Measurements from ENCODE around the gene C1orf21.
"Not testable (repeated sequence)": the region's sequence is repeated elsewhere in the genome, so short reads cannot be mapped to it uniquely, and the experiment has no call there.

C1orf21 gene, protein sequence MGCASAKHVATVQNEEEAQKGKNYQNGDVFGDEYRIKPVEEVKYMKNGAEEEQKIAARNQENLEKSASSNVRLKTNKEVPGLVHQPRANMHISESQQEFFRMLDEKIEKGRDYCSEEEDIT

DNA sequence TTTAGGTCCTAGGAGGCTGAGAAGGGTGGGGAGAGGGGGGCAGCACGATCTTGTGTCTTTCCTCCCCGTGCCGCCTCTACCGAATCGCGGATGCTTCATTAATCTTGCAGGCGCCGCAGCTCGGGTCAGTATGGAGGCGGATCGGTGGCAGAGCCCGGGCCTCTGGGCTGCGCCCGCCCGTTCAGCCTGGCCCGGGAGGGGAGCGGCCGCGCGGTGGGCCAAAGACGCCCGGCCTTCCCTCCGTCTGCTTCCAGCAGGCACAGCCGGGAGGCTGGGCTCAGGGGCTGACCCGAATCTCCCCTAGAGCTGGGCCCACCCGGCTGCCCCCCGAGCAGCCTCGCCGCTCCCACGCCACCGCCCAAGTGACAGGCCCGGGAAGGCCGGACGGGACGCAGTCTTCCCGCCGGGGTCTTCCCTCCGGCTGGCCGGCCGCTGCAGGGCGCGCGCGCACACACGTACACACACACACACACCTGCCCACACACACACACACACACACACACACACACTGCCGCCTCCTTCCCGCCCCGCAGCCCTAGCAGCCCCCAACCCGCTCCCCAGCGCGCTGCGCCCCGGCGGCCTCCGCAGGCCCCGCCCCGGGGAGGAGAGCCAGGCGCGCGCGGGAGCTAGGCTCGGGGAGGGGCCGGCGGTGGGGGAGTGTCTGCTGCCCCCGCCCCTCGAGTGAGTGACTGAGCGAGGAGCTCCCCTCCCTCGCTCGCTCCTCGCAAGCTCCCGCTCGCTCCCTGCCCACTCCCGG, at the start of gene C1orf21:
Gene C1orf21 (plus strand): TSS at position 718 of the 757 bp plus-strand sequence. CDS start 90,481 bp downstream, outside the sequence.
- DNase-seq, result peak; percentile 99

GRCh38 chr1:184337865-184338264, 49.0 kb upstream of the C1orf21 start:
- not testable (repeated sequence) for DNase-seq

DNA sequence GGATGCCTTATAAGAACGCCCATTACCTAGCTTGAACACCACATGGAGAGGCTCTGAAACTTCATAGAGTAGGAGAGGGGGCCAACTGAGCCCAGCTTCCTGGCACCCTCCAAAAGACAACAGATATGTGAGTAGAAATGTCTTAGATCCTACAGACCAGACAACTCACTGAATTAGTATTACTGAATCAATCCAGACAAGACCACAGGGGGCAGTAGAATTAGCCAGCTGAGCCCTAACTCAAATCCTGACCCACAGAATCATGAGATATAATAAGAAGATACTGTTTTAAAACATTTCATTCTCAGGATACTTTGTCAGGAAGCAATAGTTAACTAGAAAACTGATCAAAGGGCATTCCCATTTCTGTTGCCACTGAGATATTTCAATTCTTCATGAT, 45.8 kb upstream of the C1orf21 start:
- no peak for DNase-seq

- DNase-seq, result no peak
Measured at GRCh38 chr1:184350573-184350972, 36.3 kb upstream of the C1orf21 start.

DNA sequence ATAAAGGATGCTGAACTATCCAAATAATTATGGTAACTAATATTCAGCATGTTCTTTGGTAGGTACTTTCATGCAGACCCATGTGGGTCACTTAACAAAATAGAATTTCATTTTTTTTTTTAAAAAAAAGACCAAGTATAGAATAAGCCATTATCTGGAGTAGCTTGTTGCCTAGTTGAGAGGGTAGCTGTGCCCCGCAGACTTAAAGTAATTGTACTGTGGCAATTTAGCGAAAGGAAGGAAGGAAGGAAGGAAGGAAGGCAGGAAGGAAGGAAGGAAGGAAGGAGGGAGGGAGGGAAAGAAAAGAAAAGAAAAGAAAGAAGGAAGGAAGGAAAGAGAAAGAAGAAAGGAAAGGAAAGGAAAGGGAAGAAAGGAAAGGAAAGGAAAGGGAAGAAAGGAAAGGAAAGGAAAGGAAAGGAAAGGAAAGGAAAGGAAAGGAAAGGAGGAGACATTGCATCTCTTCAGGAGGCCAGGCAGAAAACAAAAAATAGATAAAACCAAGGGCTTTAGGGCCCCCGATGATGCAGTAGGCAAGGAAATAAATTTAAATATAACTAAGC, 35.3 kb upstream of the C1orf21 start:
- DNase-seq, result no peak

- DNase-seq, result no peak
Measured at GRCh38 chr1:184352776-184353175, 34.1 kb upstream of the C1orf21 start.

GRCh38 chr1:184354719-184355118, 32.1 kb upstream of the C1orf21 start:
- DNase-seq, result no peak

GRCh38 chr1:184356891-184357290, 29.9 kb upstream of the C1orf21 start:
- DNase-seq, result no peak

DNA sequence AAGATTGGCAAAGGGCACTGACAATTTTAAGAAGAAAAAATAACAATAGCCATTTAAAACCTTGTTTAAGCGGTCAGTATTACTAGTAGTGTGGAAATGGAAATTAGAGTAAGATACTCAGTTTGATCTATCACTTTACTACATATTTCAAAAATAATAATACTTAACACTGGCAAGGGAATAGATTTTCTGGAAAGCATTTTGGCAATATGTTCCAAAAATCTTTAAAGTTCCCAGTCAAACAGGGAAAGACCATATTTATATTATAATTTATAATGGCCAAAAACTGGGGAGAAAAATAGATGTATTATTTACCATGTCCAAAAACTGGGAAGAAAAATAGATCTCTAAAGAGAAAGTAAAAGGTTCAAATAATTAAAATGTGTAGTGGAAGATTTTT, 28.6 kb upstream of the C1orf21 start:
- no peak for DNase-seq

GRCh38 chr1:184359909-184360308, 26.9 kb upstream of the C1orf21 start:
- DNase-seq, result no peak

DNA sequence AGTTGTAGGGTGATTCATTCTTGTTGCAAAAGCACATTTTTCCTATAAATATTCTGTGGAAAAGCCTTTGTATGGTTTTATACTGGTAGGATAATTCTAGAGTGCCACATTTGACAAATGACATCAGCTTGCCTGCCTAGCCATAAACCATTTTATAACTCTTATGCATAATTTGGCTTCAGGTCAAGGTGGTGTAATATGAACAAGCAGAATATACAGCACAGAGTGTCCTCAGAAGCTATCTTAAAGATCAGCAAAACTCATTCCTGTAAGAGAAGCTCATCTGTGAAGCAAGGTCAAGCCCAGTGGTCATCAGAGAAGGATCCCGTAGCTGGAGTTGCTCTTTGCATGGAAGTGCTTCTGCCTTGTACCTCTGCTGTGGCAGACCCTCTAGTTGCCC, 24.0 kb upstream of the C1orf21 start:
- DNase-seq, result no peak

DNA sequence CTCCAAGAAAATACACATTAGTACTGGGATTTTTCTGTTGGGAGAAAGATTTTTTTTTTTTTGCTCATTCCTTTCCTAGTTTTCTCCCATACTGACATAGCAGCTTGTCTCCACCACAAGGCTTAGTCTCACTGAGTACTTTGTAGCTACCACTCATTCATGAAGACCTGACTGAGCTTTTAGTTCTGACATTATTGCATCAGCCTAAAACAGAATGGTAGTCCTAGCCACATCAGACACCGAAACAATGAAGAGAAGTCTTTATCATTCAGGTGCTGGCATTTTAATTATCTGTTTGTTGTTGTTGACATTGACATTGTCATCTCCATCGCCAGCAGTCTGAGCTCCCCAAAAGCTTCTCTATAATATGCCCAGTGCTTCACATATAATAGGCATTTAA, 21.1 kb upstream of the C1orf21 start:
- DNase-seq, result no peak

- no peak for DNase-seq
Measured at GRCh38 chr1:184366997-184367396, 19.8 kb upstream of the C1orf21 start.

DNA sequence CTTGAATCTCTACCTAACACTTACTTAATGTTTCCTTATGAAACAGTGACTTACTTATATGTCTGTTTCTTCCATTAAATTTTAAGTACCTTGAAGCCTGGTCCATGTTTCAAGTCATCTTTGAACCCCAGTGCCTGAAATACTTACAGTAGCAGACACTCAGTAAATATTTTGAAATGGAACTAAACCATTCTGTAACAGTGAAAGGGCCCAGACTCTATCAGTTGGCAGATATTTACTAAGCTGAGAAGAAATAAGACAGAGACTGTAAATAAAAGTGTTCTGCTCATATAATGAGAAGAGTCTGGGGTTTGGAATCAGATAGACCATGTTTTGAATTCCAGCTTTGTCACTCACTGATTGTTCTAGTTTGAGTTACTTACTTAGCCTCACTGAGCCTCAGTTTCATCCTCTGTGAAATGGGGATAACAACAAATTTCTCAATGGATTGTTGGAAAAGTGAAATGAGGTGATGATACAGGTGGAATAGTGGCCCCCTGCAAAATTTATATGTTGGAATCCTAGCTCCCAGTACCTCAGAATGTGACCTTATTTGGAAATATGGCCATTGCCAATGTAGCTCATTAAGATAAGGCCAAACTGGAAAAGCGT, 19.3 kb upstream of the C1orf21 start:
- DNase-seq, result no peak

GRCh38 chr1:184368354-184368753, 18.5 kb upstream of the C1orf21 start:
- DNase-seq, result no peak

- DNase-seq, result no peak
Measured at GRCh38 chr1:184370850-184371249, 16.0 kb upstream of the C1orf21 start.

DNA sequence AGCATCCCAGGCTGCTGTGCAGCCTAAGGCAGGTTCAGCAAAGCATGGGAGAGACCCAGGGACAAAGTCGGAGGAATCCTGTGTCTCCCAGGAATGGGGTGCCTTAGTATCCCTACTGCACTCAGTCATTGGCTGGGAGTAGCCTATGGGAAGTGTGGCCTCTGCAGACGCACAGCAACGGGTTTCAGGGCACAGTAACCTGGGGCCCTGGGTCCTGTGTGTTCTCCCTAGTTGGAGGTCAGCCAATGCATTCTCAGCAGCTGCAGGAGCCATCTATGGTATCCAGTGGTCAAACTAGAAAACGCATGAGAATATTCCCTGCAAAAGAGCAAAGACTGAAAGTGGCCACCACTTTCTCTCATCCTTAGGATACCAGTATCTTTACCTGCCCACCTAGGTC, 13.7 kb upstream of the C1orf21 start:
- no peak for DNase-seq

DNA sequence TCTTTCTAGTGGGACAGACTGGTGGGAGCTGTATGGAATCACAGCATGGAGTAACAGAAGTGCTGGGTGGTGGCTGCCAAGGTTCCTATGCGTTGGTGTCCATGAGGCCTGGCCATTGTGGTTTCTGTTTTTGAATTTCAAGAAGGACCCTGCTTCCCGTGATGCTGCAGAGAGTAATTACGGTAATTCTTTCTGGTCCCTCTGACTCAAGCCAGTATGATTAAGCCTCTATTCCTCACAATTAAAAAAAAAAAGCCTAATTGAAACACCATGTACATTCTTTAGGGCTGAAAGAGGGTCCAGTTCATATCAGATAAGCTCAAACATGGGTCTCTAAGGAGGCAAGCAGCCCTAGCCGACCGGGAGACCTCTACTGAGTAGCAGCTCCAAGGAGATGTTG, 10.5 kb upstream of the C1orf21 start:
- DNase-seq, result no peak

GRCh38 chr1:184379111-184379752, 7.6 kb upstream of the C1orf21 start:
- peak; percentile 42 for DNase-seq

GRCh38 chr1:184380468-184380867, 6.4 kb upstream of the C1orf21 start:
- no peak for DNase-seq

GRCh38 chr1:184383772-184384323, 3.0 kb upstream of the C1orf21 start:
- DNase-seq, result no peak

DNA sequence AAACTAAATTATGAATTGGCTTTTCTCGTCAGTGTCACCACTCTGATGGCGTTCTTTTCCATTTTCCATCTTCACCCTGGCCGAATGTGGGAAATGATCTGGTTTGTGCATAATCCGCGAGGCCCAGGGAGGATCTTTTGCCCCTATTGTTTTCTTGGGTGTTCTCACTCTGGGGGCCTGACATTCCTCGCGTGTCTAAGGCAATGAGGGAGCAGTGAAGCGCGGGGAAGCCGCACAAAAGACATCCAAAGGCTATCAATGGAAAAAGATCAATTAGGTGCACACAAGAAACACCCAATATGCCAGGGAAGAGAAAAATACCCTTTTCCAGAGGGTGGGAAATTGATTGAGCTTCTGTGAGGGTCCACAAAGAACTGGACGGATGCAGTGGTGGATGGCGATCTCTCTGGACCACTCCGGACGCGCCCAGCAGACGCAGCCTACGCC, 941 bp upstream of the C1orf21 start:
- DNase-seq, result no peak

DNA sequence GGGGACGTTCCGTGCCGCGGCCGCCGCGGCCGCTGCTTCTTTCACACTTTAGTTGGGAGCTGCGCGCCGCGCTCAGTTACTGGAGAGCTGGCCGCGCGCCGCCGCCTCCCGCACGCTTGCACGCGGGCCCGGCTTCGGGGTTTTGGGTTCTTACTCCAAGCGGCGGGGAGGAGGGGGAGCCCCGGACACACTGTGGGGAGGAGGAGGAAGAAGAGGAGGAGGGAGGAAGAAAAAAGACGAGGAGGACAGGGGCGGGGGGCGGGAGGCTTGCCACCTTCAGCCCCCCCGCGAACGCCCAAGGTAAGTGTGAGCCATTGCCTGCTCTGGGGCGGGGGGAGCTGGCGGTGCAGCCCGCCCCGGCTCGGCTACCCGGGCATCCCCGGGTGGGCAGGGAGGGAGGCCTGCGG, 243 bp downstream of the C1orf21 start:
- no peak for DNase-seq
